GM18526 (cell line): ENCODE data around the gene TMEM150A.

Source experiments
- POLR2A ChIP-seq: IDR thresholded peaks from 3 replicates; pipeline ENCODE4 v1.6.1; 2011; ENCODE audit not compliant: insufficient read length; ENCODE audit errors: extremely low read depth

Gene TMEM150A

DNA sequence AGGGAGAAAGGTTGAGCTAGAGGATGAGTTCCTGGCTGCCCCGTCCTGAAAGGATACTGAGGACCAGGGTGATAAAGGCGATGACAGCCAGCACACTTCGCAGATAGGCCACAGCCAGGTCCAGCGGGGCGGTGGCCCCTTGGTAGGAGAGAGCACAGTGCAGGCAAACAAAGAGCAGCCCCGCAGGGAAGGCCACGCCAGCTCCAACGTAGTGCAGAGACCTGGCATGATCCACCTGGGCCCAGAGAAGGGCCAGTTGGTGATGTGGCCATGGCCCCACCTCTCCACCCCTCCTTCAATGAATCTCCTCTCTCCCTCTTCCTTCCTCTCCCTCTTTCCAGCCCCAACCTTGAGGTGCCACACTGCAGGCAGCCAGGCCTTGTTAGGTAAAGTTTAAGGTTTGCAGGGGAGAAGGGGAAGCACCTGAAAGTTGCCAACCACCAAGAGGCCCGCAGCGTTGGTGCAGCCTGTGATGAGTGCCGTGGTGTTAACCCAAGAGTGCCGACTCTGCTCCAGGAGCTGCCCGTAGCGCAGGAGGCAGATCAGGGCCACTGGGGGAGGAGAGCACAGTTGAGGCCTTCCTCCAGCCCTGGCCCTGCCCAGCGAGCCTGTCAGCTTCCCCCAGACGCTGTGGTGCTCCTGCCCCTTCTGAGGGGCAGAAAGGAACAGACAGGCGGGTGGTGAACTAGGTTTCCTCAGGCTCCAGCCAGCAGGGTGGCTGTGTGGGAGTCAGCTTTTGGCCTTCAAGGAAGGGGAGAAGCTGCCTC is 2.8 kb downstream of the TMEM150A start:
- no peak for TF ChIP-seq POLR2A

DNA sequence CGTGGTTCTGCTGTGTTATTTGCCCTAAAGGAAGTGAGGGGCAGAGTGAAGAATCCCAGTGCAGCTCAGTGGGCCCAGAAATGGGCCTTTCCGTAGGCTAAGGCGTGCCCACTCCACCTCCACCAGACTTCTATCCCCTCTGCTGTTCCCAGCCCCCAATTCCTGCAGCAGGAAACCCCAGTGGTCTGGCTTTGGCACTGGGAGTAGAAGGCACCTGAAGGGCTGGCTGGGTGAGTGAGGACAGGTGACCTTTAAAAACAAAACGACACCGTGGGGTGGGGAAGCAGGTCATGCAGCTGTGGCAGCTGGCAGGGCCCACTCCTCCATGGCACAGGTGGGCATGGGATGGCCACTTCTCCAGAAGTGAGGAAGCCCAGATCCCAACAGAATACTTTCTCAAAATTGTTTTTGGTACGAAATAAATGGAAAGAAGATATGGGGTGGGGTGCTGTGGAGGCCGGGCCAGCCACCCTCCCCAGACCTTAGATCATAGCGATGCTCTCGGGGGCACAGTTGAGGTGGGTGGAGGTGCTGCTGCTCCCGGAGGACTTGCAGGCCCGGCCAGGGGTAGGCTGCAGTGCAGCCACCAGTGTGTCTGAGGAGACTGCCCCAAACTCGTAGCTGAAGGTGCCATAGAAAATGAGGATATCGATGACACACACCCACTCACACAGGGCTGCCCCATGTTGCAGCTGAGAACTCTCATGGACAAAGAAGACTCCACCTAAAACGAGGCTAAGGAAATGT is 3.7 kb downstream of the TMEM150A start:
- TF ChIP-seq POLR2A: no peak

DNA sequence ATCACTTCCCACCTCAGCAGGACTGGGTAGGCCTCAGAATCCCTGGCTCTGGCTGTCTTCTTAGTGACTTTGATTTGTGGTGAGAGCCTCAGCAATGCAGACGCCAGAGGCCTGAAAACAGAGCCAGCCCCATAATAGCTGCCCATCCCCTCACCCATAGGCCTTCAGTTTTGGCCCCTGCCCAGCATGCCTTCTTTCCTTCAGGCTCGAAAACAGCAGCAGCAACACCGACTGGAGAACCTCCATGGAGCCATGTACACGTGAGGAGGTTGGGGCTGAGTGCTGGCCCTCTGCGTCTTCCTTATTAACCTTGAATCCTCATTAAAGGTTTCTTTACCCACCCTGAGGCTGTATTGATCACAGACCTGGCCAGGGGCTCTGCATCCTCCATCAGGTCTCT is 5.3 kb downstream of the TMEM150A start:
- TF ChIP-seq POLR2A: no peak

DNA sequence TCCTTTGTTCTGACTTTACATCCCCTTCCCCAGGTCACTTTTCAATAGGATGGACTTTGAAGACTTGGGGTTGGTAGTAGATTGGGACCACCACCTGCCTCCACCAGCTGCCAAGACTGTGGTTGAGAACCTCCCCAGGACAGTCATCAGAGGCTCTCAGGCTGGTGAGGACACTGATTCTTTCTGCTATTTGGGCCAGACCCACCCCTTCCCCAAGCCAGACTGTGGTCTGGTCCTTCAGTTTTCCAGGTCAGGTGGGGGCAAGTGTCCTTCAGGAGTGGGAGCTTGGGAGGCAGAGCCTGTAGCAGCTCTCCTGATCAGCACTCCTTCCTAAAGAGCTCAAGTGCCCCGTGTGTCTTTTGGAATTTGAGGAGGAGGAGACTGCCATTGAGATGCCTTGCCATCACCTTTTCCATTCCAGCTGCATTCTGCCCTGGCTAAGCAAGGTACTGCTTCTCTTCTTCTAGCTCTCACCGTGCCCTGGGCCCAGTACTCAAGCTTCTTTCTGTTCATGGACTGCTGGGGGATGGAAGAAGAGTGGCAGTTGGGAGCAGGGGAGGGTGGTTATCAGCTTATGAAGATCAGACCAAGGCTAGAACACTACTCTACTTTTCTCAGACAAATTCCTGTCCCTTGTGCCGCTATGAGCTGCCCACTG is 5.9 kb downstream of the TMEM150A start:
- TF ChIP-seq POLR2A: no peak

DNA sequence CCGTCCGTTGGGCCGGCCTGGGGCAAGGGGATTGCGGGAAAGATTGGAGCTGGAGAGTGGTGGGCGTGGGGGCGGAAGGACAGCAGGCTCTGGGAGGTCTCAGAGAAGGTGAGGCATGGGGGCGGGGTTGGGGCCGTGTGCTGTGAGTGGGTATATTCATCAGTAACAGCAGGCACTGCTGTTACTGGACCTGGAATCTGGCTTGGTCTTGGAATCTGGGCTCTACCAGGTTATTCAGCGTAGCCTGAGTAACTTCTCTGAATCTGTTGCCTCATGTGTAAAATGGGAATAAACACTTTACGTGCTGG is 6.5 kb downstream of the TMEM150A start:
- TF ChIP-seq POLR2A: no peak

DNA sequence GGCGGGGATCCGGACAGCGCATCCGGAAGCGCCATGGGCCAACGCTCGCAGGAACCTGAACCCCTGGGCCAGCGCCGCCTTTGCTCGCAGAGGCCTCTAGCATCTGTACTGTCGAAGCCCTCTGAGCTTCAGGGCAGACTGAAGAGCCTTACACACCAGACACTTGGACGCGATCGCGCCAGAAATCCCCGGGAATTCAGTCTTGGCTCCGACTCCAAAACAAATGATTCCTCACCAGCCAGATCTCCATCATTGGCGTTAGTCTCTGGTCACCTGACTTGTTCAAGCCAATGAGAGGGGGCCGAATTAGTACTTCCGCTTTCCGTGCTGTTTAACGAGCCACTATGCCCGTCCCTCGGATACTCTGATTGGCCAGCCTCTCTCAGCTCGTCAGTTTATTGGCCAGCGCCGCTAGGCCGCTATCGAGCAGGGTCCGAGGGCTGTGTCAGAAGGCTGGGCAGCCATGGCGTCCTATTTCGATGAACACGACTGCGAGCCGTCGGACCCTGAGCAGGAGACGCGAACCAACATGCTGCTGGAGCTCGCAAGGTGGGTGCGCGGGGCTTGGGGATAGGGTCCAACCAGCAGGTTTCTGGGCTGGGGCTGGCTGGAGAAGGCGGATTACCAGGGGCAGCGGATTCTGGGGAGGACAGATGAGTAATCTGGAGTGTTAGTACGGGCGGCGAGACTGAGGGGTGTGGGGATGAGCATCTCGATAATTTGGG is 7.0 kb downstream of the TMEM150A start, which contains the start of gene RNF181:
RNF181 (plus strand) TSS at position 445 of the 725 bp plus-strand sequence; CDS start at position 464, 19 bp downstream.
- TF ChIP-seq POLR2A: peak; percentile 87

DNA sequence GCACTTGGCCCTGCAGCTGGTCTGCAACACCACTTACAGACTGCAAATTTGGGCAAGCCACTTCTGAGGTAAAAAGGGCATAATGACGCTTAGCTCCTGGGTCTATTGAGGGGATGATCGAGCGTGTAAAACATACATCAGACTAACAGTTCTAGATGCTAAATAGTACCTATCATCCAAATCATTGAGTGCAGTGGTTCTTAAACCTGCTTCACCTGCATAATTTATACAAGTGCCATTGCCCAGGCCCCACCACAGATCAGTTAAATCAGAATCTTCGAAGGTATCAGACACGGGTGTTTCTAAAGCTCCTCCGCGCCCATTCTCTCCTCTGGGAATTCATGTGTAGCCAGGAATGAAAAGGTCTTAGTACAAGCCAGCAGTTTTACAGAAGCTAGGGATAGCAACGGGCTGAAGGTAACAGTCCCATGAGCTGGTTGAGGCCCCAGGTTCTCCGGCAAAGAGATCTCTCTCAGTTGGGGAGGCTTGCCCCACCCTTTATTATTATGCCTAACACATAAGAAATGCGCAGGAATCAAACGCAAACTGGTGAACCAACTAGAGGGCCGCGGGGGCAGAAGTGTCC is 7.7 kb downstream of the TMEM150A start:
- TF ChIP-seq POLR2A: no peak

DNA sequence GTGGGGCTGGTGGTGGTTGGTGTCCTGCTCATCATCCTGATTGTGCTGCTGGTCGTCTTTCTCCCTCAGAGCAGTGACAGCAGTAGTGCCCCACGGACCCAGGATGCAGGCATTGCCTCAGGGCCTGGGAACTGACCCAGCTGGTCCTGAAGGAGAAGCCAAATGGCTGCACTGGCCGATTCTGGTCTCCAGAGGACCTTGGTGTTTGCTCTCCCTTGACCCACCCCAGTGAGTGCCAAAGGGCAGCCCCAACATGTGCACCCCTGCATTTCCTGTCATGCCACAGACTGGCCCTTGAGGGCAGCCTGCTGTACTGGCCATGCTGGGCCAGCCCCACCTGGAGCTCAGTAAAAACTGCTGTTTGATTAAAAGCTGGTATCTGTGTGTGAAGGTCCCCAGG is 9.5 kb downstream of the TMEM150A start:
- no peak for TF ChIP-seq POLR2A

DNA sequence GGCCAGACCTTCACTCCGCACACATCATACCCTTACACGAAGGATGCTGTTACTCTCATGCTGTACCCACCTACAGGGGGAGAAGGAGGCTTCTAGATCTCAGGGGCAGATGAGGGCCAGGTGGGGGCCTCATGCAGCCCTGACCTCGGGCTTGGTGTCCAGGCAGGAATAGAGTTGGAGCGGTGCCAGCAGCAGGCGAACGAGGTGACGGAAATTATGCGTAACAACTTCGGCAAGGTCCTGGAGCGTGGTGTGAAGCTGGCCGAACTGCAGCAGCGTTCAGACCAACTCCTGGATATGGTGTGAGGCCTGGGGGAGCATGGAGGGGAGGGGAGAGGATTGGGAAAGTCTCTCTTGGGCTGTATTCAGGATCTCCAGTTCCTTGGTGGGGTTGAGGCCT is 10.9 kb downstream of the TMEM150A start:
- no peak for TF ChIP-seq POLR2A

DNA sequence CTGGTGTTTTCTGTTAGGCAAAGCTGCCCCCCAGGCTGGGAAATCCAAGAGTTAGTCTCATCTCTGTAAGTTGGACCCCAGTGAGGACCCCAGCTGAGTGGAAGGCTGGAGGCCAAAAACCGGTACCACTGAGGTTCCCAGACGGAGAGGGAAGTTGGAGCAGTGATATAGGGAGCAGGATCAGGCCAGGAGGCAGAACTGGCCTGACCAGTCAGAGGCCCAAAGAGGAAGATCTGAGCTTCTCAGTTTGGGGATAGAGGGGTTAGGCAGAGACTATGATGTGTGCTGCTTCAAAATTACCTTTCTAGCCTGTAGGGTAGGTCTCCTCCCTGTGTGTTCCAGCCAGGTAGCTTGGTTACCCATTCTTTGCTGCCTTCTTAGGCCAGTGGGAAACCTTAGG is 11.5 kb downstream of the TMEM150A start:
- no peak for TF ChIP-seq POLR2A

DNA sequence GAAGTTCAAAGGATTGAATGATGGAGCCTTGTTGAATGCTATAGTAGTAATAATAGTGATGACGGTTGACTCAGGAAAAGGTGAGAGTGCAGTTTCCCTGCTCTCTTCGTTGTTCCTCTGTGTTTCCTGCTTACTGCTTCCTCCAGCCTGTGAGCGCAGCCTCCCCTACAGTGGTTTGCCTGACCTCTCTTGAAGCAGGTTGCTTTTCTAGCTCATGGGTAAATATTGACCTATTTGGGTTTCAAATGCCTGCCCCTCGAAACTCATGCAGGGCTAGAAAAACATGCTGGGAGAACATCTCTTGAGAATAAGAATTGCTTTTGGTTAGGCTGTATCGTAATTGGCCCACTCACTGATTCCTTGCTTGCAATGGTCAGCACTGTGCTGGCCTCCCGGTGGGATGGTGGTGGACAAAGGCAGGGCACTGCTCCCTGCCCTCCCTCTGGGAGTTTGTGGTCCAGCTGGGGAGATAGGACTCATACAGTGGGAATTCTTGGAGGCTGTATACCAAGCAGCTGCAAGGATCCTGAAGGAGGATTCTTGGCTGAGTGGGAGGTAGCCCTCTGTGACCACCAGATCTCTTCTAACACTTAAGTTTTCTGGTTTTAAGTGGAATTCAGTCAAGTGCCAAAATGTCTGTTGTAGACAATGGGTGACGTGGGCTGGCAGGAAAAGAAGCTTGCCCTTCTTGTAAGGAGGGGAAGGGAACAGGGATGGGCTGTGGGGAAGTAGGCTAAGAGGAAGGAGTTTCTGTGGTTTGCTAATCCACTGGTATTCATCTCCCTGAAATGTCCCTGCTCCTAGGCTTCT is 12.3 kb downstream of the TMEM150A start:
- TF ChIP-seq POLR2A: no peak

DNA sequence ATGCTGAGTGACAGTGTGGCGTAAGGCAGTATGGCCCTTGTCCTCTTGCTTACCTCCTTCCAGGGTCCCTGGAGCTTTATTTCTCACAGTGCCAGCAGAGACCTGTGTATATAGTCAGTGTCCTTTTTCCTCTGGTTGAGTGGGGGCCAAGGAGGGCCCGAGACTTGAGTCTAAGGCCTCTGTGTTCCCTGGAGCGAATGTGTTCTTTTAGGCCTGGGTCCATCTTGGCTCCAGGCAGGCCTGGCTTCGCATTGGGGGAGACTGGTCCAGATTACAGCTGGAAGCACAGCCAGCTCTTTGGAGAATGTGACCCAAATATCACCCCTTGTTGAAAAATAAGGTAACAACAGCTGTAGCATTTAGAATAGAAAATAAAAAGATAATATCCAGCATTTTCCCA is 13.3 kb downstream of the TMEM150A start:
- TF ChIP-seq POLR2A: no peak

DNA sequence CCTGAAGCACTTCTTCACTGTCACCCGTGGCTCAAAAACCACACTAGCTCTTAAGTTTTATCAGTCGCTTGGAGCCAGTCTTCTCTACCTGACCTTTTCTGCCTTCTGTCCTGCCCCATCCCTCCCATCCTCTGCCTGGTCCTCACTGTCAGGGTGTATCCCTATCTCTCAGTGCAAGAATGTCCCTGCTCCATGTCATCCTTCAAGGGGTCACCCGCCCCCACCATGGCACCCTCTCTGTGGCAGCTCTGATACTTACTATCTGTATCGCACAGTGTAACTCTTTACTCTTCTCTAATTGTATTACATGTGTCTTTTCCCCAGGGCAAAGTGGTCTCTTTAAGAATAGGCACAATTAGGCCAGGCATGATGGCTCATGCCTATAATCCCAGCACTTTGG is 13.9 kb downstream of the TMEM150A start:
- TF ChIP-seq POLR2A: no peak

DNA sequence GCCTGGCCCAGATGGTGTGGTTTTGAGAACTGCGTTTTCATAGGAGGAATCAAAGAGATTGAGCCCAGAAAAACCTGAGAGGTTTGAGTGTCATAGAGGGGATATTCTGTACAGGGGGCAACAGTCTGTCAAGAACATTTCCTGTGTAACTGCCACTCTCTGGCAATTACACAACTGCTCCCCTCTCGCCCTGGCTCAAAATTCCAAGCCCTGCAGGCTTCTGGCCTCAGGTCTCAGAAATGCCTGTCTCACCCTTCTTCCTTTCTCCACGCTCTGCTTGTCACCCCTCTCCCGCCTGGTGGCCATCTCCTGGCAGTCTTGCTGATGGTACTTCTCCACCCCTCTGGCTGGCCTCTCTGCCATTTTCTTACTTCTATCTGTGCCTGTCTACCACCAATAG is 14.3 kb downstream of the TMEM150A start:
- no peak for TF ChIP-seq POLR2A

DNA sequence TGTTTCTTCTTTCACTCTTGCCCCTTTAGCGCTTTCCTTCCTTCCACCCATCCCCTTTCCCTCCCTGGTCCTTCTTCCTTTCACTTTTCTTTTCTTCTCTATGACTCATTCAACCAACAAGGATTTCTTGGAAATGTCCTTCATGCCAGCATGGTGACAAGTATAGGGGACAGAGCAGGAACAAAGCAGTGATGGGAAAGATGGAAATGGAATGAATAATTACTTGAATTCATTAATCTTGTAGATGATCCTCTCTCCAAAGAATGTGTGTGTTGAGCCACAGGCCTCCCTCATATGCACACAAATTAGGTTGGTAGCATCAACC is 16.8 kb downstream of the TMEM150A start:
- no peak for TF ChIP-seq POLR2A
